CD4-positive, alpha-beta T cell (primary cell): ENCODE data around the gene CWF19L2. TPM values are rescaled to one million over a fixed set of nuclear protein-coding genes. Genes with fewer than 3 reads are reported as not detected.
"Not testable (repeated sequence)": the region's sequence is repeated elsewhere in the genome, so short reads cannot be mapped to it uniquely, and the experiment has no call there.

Experiments used
- ATAC-seq: fragments of 200-7000 bp; cut with Tn5 transposase; one replicate; pipeline ENCODE4 v1.10.0; 2022; ENCODE audit warnings: mild to moderate bottlenecking; ENCODE audit not compliant: poor library complexity
- CTCF ChIA-PET: fragments of 350-600 bp; sonication (Branson Sonifier 250); formaldehyde crosslinking; loops from one replicate; lab custom pipeline; 2021; ENCODE audit warnings: antibody characterized with exemption, inconsistent platforms; lab: Charles Lee
- POLR2A ChIA-PET: fragments of 350-600 bp; sonication (Branson Sonifier 250); formaldehyde crosslinking; loops from one replicate; lab custom pipeline; 2021; ENCODE audit warnings: antibody characterized with exemption, inconsistent platforms; lab: Charles Lee
- DNase-seq, 14 experiments: peaks; one replicate each; pipeline ENCODE4 v3.0.0-alpha.2; 2013 to 2020; ENCODE audit warnings: mixed read lengths in 2 of 14
- H3K27ac ChIP-seq, 2 donors: one replicate each; pipeline versions ENCODE4 v1.5.1 to v1.7.0; 2013; ENCODE audit warnings: low read length in 2 of 2, low read depth in 1 of 2, mild to moderate bottlenecking in 1 of 2
- H3K27me3 ChIP-seq, 2 experiments: 1 replicate in 1 of 2; 2 replicates in 1 of 2; pipeline versions ENCODE4 v1.6.1 to v1.7.0; 2013; ENCODE audit warnings: low read length in 2 of 2, control low read depth in 1 of 2, mild to moderate bottlenecking in 1 of 2, moderate library complexity in 1 of 2; ENCODE audit not compliant: insufficient read depth in 2 of 2, control insufficient read depth in 1 of 2
- H3K36me3 ChIP-seq: one replicate; pipeline ENCODE4 v1.6.1; 2013; ENCODE audit warnings: low read length, control low read depth; ENCODE audit not compliant: insufficient read depth
- H3K4me1 ChIP-seq: one replicate; pipeline ENCODE4 v1.6.1; 2013; ENCODE audit warnings: low read length, control low read depth; ENCODE audit not compliant: insufficient read depth
- H3K4me3 ChIP-seq: one replicate; pipeline ENCODE4 v1.5.1; 2013; ENCODE audit warnings: mild to moderate bottlenecking, low read length, moderate library complexity
- H3K9me3 ChIP-seq, 2 experiments: 1 replicate in 1 of 2; 2 replicates in 1 of 2; pipeline versions ENCODE4 v1.6.1 to v1.7.0; 2013; ENCODE audit warnings: low read length in 2 of 2, mild to moderate bottlenecking in 2 of 2, control low read depth in 1 of 2, moderate library complexity in 1 of 2; ENCODE audit not compliant: control insufficient read depth in 1 of 2, insufficient read depth in 1 of 2
- H3K27ac Mint-ChIP-seq: one replicate; pipeline ENCODE4 v1.8.0; 2020; ENCODE audit warnings: mixed read lengths
- H3K27me3 Mint-ChIP-seq: one replicate; pipeline ENCODE4 v1.8.0; 2021; ENCODE audit warnings: mixed read lengths
- H3K36me3 Mint-ChIP-seq: one replicate; pipeline ENCODE4 v1.8.0; 2021; ENCODE audit warnings: low read depth, mixed read lengths
- H3K4me1 Mint-ChIP-seq: one replicate; pipeline ENCODE4 v1.8.0; 2021; ENCODE audit warnings: low read depth, mixed read lengths
- H3K4me3 Mint-ChIP-seq: one replicate; pipeline ENCODE4 v1.8.0; 2020; ENCODE audit warnings: mild to moderate bottlenecking, mixed read lengths
- H3K9me3 Mint-ChIP-seq: one replicate; pipeline ENCODE4 v1.8.0; 2020; ENCODE audit warnings: mixed read lengths
- CTCF ChIP-seq: fragments of 200-600 bp; IDR thresholded peaks from one replicate; pipeline ENCODE4 v1.8.0; 2022; ENCODE audit warnings: antibody characterized with exemption, mild to moderate bottlenecking
- intact Hi-C, 2 experiments: fragments of 100-400 bp; cut with DNase I in 1 of 2; cut with micrococcal nuclease in 1 of 2; formaldehyde crosslinking; loops; one replicate each; pipeline versions ENCODE4 v1.15.1 to v1.9.0; 2023 to 2025; cut with DNase I, micrococcal nuclease
- total RNA-seq, 174 experiments: library from RNA in 2 of 174; stranded (reverse) in 2 of 174; gene quantifications; one replicate each; pipeline ENCODE4 v1.2.3 and lab custom pipeline; 2021 to 2026

CWF19L2 gene
- total RNA-seq, 2 experiments from 2014 or later = 21.2 to 21.8 TPM

DNA sequence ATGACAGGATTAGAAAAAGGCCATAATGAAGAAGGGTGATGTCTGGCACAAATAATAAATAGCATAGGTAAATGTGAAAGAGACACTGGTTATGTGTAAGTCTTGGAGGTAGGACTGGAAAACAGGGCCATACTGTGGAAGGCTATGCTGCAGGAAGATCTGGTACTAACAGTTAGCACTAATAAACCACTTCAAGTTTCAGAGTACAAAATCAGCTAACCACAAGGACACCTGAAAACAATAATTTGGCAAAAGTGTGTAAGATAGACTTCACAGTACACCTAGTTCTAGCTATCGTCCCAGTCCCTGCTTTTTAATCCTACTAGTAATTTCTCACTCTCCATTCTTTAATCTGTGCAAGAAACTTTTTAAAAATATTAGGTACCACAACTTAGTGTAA is 44.3 kb downstream of the CWF19L2 start:
- no peaks in the 10 kb centered on the region for H3K4me1 Mint-ChIP-seq
- Histone ChIP-seq H3K27me3 (no peaks in the 10 kb centered on the region), H3K4me3 (no peak overlapping the region), H3K36me3 (peaks cover 60% of the 10 kb centered on the region), H3K9me3 (no peaks in the 10 kb centered on the region), H3K4me1 (no peaks in the 10 kb centered on the region), H3K27ac (no peak overlapping the region)
- DNase-seq = no peak
- ChIA-PET POLR2A (no interaction called here), CTCF (no interaction called here)
- no peak for TF ChIP-seq CTCF
- peaks cover 89% of the 10 kb centered on the region for H3K36me3 Mint-ChIP-seq
- no peaks in the 10 kb centered on the region for H3K27me3 Mint-ChIP-seq
- no peak for ATAC-seq
- intact Hi-C loops = no loop called here
- no peak overlapping the region for H3K27ac Mint-ChIP-seq
- H3K9me3 Mint-ChIP-seq = no peaks in the 10 kb centered on the region
- no peak overlapping the region for H3K4me3 Mint-ChIP-seq

DNA sequence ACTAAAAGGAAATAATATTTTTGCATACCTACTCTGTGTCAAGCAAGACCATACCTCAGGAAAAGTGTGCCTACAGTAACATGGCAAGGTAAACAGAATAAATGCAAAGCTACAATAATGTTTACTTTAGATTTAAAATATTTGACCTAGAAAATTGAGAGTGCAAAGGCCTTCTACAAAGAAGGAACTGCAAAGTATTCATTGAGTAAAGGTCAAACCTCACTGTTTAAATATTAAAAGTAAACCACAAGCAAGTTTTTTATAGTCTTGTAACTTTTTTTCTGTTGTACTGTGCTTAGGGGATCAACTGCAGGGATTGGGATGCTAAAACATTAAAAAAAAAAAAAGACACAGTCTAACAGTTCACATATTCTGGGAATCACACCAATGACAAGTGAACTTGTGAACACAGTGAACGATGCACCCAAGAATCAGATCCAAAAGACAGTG is 48.8 kb downstream of the CWF19L2 start:
- Mint-ChIP-seq H3K9me3 (peaks cover 5% of the 10 kb centered on the region), H3K27me3 (no peaks in the 10 kb centered on the region), H3K27ac (no peak overlapping the region), H3K4me1 (no peaks in the 10 kb centered on the region), H3K36me3 (peaks cover 93% of the 10 kb centered on the region), H3K4me3 (no peak overlapping the region)
- TF ChIP-seq CTCF = no peak
- ChIA-PET CTCF (no interaction called here), POLR2A (no interaction called here)
- no peak overlapping the region for H3K27ac ChIP-seq
- ATAC-seq (no peak), DNase-seq (no peak)
- H3K4me3 ChIP-seq = no peak overlapping the region
- peaks cover 46% of the 10 kb centered on the region for H3K36me3 ChIP-seq
- no peaks in the 10 kb centered on the region for H3K27me3 ChIP-seq
- H3K9me3 ChIP-seq = no peaks in the 10 kb centered on the region
- no peaks in the 10 kb centered on the region for H3K4me1 ChIP-seq
- intact Hi-C loops = no loop called here

DNA sequence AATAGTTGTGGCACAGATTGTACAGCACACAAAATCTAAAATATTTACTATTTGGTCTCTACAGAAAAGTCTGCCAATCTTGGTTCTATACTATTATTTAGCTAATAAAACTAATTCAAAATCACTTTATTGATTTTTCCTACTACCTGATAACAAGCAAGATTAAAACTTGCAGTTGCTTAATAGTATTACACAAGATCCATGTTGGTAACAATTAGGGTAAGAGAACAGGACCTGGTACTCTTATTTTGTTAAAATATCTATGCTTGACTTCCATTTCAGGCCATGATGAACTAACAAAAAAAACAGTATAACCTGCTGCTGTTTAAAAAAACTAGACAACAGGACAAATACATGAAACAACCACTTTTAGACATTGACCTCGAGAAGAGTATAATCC is 52.4 kb downstream of the CWF19L2 start:
- peaks cover 0 to 5% of the 10 kb centered on the region in 2 experiments for H3K9me3 ChIP-seq
- Mint-ChIP-seq H3K9me3 (peaks cover 16% of the 10 kb centered on the region), H3K36me3 (peaks cover 97% of the 10 kb centered on the region), H3K27me3 (no peaks in the 10 kb centered on the region), H3K4me1 (peaks cover 7% of the 10 kb centered on the region), H3K4me3 (no peak overlapping the region), H3K27ac (no peak overlapping the region)
- intact Hi-C loops = no loop called here
- no peak overlapping the region for H3K27ac ChIP-seq
- H3K4me1 ChIP-seq = no peaks in the 10 kb centered on the region
- CTCF ChIA-PET = no interaction called here
- no peak for TF ChIP-seq CTCF
- ATAC-seq = no peak
- no peak overlapping the region for H3K4me3 ChIP-seq
- H3K36me3 ChIP-seq = peaks cover 32% of the 10 kb centered on the region
- DNase-seq = no peak
- H3K27me3 ChIP-seq = no peaks in the 10 kb centered on the region
- POLR2A ChIA-PET = no interaction called here

DNA sequence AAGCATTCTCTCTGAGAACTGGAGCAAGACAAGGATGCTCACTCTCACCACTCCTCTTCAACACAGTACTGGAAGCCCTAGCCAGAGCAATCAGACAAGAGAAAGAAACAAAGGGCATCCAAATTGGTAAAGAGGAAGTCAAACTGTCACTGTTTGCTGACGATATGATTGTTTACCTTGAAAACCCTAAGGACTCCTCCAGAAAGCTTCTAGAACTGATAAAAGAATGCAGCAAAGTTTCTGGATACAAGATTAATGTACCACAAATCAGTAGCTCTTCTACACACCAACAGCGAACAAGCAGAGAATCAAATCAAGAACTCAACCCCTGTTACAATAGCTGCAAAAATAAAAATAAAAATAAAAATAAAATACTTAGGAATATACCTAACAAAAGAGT is 56.5 kb downstream of the CWF19L2 start:
- peaks cover 40% of the 10 kb centered on the region for H3K36me3 ChIP-seq
- H3K27ac ChIP-seq, DNase-seq, POLR2A ChIA-PET, CTCF ChIA-PET, H3K27ac Mint-ChIP-seq, H3K4me3 Mint-ChIP-seq, H3K4me1 ChIP-seq, H3K27me3 ChIP-seq, intact Hi-C loops, H3K27me3 Mint-ChIP-seq, H3K4me1 Mint-ChIP-seq, H3K4me3 ChIP-seq, H3K9me3 ChIP-seq, ATAC-seq: not testable (repeated sequence)
- H3K9me3 Mint-ChIP-seq = peaks cover 18% of the 10 kb centered on the region
- peaks cover 100% of the 10 kb centered on the region for H3K36me3 Mint-ChIP-seq
